Lung (tissue), 16 donors: Measurements from ENCODE around the gene SLC16A4. TPM values are rescaled to one million over a fixed set of nuclear protein-coding genes. Genes with fewer than 3 reads are reported as not detected.
A peak's percentile ranks its signal among the peaks of the same experiment; 100 is the strongest.
"Not testable (repeated sequence)": the region's sequence is repeated elsewhere in the genome, so short reads cannot be mapped to it uniquely, and the experiment has no call there.

Experiments used
- ATAC-seq: fragments of 200-7000 bp; cut with Tn5 transposase; one replicate; pipeline ENCODE4 v1.9.1; 2020; ENCODE audit warnings: moderate number of reproducible peaks; ENCODE audit not compliant: insufficient read depth, low FRiP score
- DNase-seq, 3 donors: peaks; one replicate each; pipeline ENCODE4 v3.0.0-alpha.2; 2013 to 2017
- H3K27ac ChIP-seq, 2 donors: one replicate each; pipeline ENCODE4 v1.5.1; 2013; ENCODE audit warnings: mild to moderate bottlenecking in 2 of 2, moderate library complexity in 2 of 2, control low read depth in 1 of 2, inconsistent platforms in 1 of 2, low read depth in 1 of 2, low read length in 1 of 2
- H3K27me3 ChIP-seq, 3 donors: one replicate each; pipeline ENCODE4 v1.5.1; 2013; ENCODE audit warnings: low read length in 2 of 3; ENCODE audit not compliant: control insufficient read depth in 3 of 3, insufficient read depth in 3 of 3
- H3K36me3 ChIP-seq, 4 donors: one replicate each; pipeline ENCODE4 v1.5.1; 2013; ENCODE audit warnings: low read length in 4 of 4, mild to moderate bottlenecking in 1 of 4, moderate library complexity in 1 of 4; ENCODE audit not compliant: control insufficient read depth in 4 of 4, insufficient read depth in 4 of 4
- H3K4me1 ChIP-seq, 5 donors: one replicate each; pipeline ENCODE4 v1.5.1; 2013; ENCODE audit warnings: low read length in 5 of 5, mild to moderate bottlenecking in 2 of 5, moderate library complexity in 1 of 5; ENCODE audit not compliant: control insufficient read depth in 5 of 5, insufficient read depth in 5 of 5
- H3K4me3 ChIP-seq: one replicate; pipeline ENCODE4 v1.5.1; 2013; ENCODE audit warnings: mild to moderate bottlenecking, control low read depth, moderate library complexity
- H3K9ac ChIP-seq, 2 donors: one replicate each; pipeline ENCODE4 v1.5.1; 2013; ENCODE audit warnings: low read length in 2 of 2, control low read depth in 1 of 2; ENCODE audit not compliant: insufficient read depth in 1 of 2
- H3K9me3 ChIP-seq, 4 donors: one replicate each; pipeline ENCODE4 v1.5.1; 2013; ENCODE audit warnings: low read length in 3 of 4, mild to moderate bottlenecking in 1 of 4, moderate library complexity in 1 of 4; ENCODE audit not compliant: control insufficient read depth in 4 of 4, insufficient read depth in 3 of 4
- WGBS, 2 donors: extraction: QIAGEN DNeasy Blood & Tissue Kit; methylation state at CpG; one replicate each; pipeline ENCODE4 v1.1.7; 2013; 5-methylcytosine and 5-hydroxymethylcytosine counted together
- long read RNA-seq, 5 donors: transcript quantifications; one replicate each; lab custom pipeline, GENCODE V29; 2026
- polyA plus RNA-seq, 2 donors: library from polyadenylated mRNA; stranded (reverse); fragments of 200-250 nt; gene quantifications; one replicate each; pipeline ENCODE4 v1.2.1, GENCODE V29; 2013
- total RNA-seq, 2 donors: library from RNA; depleted of rRNA in 1 of 2; stranded (reverse); fragments of >200 nt in 1 of 2; gene quantifications; one replicate each; pipeline ENCODE4 v1.2.1, GENCODE V29; 2014 to 2021
- TF ChIP-seq, protein P1 (sequence below): IDR thresholded peaks from 2 replicates; pipeline ENCODE4 v1.5.1; 2012; ENCODE audit warnings: mild to moderate bottlenecking; ENCODE audit errors: control extremely low read depth, extremely low read depth
- donor health status: control.
- donor health status: control.
- donor health status: Bipolar disorder and iron deficiency.
- donor health status: healthy.
- donor health status: DM: yes; HTN: yes; CAD: no.

SLC16A4 gene
- total RNA-seq = 10 to 100 TPM in 1 of 2 donors, 1 to 10 TPM in 1; 6.8 to 12.0 TPM
- polyA plus RNA-seq = 1 to 10 TPM; 4.6 to 8.5 TPM
- long read RNA-seq, donor 1, partial matches to known transcripts = 27 of 27 reads
- long read RNA-seq, donor 1, other reads (novel, unspliced or antisense) = 0 of 27 reads
- long read RNA-seq, donor 2 = 0 reads
- long read RNA-seq, donor 3 = 0 reads
- long read RNA-seq, donor 4 = 0 reads
- long read RNA-seq, donor 5, partial matches to known transcripts = 44 of 44 reads
- long read RNA-seq, donor 5, other reads (novel, unspliced or antisense) = 0 of 44 reads

DNA sequence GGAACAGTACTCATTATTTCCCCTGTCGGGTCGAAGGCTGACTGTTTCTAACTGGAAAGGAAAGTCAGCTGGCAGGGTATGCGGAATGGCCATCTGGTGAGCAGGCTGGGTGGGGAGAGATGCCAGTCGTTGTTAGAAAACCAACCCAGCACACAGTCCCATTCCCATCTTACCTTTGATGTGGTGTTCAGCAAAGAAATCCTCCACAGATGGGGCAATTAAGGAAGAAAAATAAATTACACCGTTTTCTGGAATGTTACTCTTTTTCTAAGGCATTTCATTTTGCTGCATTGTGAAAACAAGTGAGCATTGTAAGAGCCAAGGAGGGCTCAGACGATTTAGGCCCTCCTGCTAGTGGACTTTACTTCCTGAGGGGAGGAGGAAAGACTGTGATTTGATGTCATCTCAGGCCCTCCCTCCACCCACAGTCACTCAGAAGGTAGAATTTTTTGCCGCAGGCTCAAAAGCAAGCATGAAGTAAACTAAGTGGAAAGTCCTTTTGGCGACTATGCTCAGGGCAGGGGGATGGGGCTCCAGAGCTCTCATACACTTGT lies at the start of gene SLC16A4:
Gene SLC16A4, minus strand, starts transcription at position 335 of the 554 bp plus-strand sequence. CDS start 1,703 bp downstream, outside the sequence.
- H3K27ac ChIP-seq = peak within 1 kb of the TSS in 1 of 2 donors; percentile 76
- 37 to 64% methylated on average over 8 of the region's 8 CpGs for WGBS, 2 donors

DNA sequence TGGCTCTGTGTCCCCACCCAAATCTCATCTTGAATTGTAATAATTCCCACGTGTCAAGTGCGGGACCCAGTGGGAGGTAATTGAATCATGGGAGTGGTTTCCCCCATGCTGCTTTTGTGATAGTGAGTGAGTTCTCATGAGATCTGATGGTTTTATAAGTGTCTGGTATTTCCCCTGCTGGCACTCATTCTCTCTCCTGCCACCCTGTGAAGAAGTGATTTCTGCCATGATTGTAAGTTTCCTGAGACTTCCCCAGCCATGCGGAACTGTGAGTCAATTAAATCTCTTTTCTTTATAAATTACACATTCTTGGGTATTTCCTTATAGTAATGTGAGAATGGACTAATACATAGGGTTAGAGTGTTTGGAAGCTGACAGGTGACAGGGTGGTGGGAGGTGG lies 49.0 kb upstream of the SLC16A4 start:
- not testable (repeated sequence) for H3K9ac ChIP-seq, H3K36me3 ChIP-seq, H3K27ac ChIP-seq, H3K4me3 ChIP-seq, ATAC-seq, H3K27me3 ChIP-seq, H3K9me3 ChIP-seq, H3K4me1 ChIP-seq, DNase-seq
- WGBS, 2 donors = 84 to 90% methylated on average over 3 of the region's 3 CpGs

More for the DNA sequence above, at the start of gene SLC16A4:
- Histone ChIP-seq H3K4me3 (no peak within 1 kb of the TSS), H3K27me3 (no peaks in the 10 kb centered on the region), H3K9ac (peak within 1 kb of the TSS in 1 of 2 donors; percentile 4), H3K4me1 (peaks cover 0 to 20% (median 4%) of the 10 kb centered on the region in 5 donors), H3K36me3 (peaks cover 0 to 6% (median 2%) of the 10 kb centered on the region in 4 donors), H3K9me3 (no peaks in the 10 kb centered on the region)
- DNase-seq (no peak), ATAC-seq (no peak)
- TF ChIP-seq, protein P1, sequence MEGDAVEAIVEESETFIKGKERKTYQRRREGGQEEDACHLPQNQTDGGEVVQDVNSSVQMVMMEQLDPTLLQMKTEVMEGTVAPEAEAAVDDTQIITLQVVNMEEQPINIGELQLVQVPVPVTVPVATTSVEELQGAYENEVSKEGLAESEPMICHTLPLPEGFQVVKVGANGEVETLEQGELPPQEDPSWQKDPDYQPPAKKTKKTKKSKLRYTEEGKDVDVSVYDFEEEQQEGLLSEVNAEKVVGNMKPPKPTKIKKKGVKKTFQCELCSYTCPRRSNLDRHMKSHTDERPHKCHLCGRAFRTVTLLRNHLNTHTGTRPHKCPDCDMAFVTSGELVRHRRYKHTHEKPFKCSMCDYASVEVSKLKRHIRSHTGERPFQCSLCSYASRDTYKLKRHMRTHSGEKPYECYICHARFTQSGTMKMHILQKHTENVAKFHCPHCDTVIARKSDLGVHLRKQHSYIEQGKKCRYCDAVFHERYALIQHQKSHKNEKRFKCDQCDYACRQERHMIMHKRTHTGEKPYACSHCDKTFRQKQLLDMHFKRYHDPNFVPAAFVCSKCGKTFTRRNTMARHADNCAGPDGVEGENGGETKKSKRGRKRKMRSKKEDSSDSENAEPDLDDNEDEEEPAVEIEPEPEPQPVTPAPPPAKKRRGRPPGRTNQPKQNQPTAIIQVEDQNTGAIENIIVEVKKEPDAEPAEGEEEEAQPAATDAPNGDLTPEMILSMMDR = no peak

DNA sequence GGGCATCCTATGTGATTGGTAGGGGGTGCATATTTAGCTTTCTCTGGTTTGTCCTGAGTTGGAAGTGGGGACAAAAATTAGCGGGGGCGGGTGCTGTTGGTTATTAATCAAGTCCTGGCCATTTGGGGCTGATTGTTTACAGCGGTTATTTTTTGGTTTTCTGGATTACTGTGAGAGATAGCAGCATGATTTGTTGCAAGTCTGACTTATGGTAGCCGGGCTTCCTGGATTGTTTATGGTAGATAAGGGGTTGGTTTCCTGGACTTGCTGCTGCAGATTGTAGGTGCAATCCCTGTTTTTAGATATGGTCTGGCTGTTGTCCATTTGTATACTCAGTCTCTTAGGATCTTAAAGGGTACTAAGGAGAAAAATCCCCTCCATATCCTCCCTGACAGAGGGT lies 48.1 kb upstream of the SLC16A4 start:
- H3K27ac ChIP-seq = no peak overlapping the region
- DNase-seq (no peak), ATAC-seq (no peak)
- peaks cover 0 to 6% (median 0%) of the 10 kb centered on the region in 4 donors for H3K9me3 ChIP-seq
- TF ChIP-seq, protein P1 = no peak
- H3K9ac ChIP-seq = no peak overlapping the region
- no peak overlapping the region for H3K4me3 ChIP-seq
- H3K4me1 ChIP-seq = peaks cover 0 to 8% (median 0%) of the 10 kb centered on the region in 5 donors
- 44 to 61% methylated on average over 4 of the region's 4 CpGs for WGBS, 2 donors
- H3K27me3 ChIP-seq = no peaks in the 10 kb centered on the region
- no peaks in the 10 kb centered on the region for H3K36me3 ChIP-seq

DNA sequence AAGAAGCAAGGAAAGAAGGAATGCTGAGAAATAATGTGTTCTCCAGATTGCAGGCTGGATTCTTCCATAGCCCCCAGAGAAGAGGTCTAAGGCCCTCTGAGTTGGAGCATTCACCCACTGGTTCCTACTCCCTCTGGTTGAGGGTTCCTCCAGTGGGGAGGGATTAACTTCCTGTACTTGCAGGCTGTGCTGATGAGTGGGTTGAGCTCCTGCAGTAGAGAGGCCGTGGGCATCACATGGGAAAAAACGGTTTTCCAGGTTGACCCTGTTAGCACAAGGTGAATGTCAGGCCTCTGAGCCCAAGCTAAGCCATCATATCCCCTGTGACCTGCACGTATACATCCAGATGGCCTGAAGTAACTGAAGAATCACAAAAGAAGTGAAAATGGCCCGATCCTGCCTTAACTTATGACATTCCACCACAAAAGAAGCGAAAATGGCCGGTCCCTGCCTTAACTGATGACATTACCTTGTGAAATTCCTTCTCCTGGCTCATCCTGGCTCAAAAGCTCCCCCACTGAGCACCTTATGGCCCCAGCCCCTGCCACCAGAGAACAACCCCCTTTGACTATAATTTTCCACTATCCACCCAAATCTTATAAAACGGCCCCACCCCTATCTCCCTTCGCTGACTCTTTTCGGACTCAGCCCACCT lies 46.9 kb upstream of the SLC16A4 start:
- not testable (repeated sequence) for H3K9ac ChIP-seq, H3K9me3 ChIP-seq, DNase-seq, H3K36me3 ChIP-seq, H3K4me3 ChIP-seq, H3K4me1 ChIP-seq, H3K27ac ChIP-seq, H3K27me3 ChIP-seq, ATAC-seq
- 81 to 89% methylated on average over 9 of the region's 9 CpGs for WGBS, 2 donors
